BJ (cell line): ENCODE data around the gene POLR2F. TPM values are rescaled to one million over a fixed set of nuclear protein-coding genes. Genes with fewer than 3 reads are reported as not detected.

ENCODE experiments used
- CTCF ChIA-PET: fragments of 350-600 bp; formaldehyde crosslinking; extraction: SDS; loops from one replicate; lab custom pipeline; 2021; ENCODE audit warnings: antibody characterized with exemption, inconsistent platforms; lab: Yijun Ruan, JAX
- POLR2A ChIA-PET: fragments of 300-600 bp; sonication (Branson Sonifier 250); formaldehyde crosslinking; extraction: SDS; loops from one replicate; lab custom pipeline; 2021; ENCODE audit warnings: antibody characterized with exemption; lab: Charles Lee
- DNase-seq: peaks from one replicate; pipeline ENCODE4 v3.0.0-alpha.2; 2011; ENCODE audit warnings: low read depth
- H3K27me3 ChIP-seq: 2 replicates; pipeline ENCODE4 v1.6.0; 2011; ENCODE audit warnings: low read length; ENCODE audit not compliant: control insufficient read depth, insufficient read depth
- H3K36me3 ChIP-seq: 2 replicates; pipeline ENCODE4 v1.5.1; 2011; ENCODE audit warnings: low read length; ENCODE audit not compliant: control insufficient read depth, insufficient read depth
- H3K4me3 ChIP-seq: 2 replicates; pipeline ENCODE4 v1.5.1; 2011; ENCODE audit warnings: low read depth, mild to moderate bottlenecking, control low read depth, low read length
- CTCF ChIP-seq: IDR thresholded peaks from 2 replicates; pipeline ENCODE4 v1.5.1; 2011; ENCODE audit warnings: low read depth, mild to moderate bottlenecking, control low read depth, inconsistent platforms, low read length, moderate library complexity; ENCODE audit not compliant: insufficient read depth
- polyA plus RNA-seq: library from polyadenylated mRNA; depleted of rRNA; stranded (reverse); fragments of >200 nt; gene quantifications from 2 replicates; pipeline ENCODE4 v1.2.3, GENCODE V29; 2011

The POLR2F gene
- polyA plus RNA-seq, 1 experiment: 92.1 TPM

DNA sequence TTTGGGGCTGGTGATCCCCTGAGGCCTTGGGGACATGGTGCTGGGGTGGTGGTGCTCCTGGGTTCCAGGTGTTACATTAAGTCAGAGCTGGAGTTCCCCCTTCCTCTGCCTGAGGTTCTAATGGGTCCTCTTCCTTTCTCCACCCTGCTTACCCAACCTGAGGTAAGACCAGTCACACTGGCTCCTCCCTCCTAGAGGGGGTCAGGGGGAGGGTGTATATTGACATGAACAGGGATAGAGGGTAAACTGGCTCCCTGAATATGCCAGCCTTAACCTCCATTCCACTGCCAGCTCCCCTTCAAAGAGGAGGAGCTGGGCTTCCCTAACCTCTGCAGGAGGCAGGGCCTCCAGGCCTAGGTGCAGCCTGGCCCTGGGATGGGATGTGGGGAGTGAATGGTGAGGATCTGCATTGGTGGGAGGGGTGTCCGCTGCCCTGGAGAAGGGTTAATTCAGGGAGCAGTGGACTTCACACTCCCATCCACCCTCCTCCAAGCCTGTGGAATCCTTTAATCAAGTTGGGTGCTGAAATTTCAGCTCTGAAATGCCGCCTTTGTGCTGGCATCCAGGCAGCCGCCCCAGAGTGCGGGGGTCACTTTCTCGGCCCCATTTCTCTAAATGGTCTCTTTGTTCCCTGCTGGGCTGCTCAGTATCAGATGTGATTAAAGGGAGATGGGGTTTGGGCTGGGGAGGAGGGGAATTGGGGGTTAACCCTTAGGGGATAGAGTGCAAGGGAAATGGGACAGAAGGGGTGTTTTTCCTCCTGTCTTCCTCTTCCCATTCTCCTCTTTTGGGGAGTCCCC lies 15.2 kb downstream of the POLR2F start:
- ChIA-PET POLR2A (no interaction called here), CTCF (interaction anchor here (0.6 to 8.5 kb wide), 2 partner anchors 153 to 285 kb away, joined by 4 to 82 read pairs; no protein-coding TSS in a partner anchor)
- Histone ChIP-seq H3K36me3 (peaks cover 10% of the 10 kb centered on the region), H3K27me3 (no peaks in the 10 kb centered on the region), H3K4me3 (no peak overlapping the region)
- no peak for DNase-seq
- TF ChIP-seq CTCF: no peak

GRCh38 chr22:37970864-37971263 lies 17.4 kb downstream of the POLR2F start:
- Histone ChIP-seq H3K27me3 (no peaks in the 10 kb centered on the region), H3K4me3 (no peak overlapping the region), H3K36me3 (peaks cover 9% of the 10 kb centered on the region)
- ChIA-PET CTCF (interaction anchor here (0.6 to 8.5 kb wide), 3 partner anchors 69 to 421 kb away, joined by 3 to 82 read pairs (median 3); no protein-coding TSS in a partner anchor), POLR2A (no interaction called here)
- DNase-seq: no peak
- no peak for TF ChIP-seq CTCF

DNA sequence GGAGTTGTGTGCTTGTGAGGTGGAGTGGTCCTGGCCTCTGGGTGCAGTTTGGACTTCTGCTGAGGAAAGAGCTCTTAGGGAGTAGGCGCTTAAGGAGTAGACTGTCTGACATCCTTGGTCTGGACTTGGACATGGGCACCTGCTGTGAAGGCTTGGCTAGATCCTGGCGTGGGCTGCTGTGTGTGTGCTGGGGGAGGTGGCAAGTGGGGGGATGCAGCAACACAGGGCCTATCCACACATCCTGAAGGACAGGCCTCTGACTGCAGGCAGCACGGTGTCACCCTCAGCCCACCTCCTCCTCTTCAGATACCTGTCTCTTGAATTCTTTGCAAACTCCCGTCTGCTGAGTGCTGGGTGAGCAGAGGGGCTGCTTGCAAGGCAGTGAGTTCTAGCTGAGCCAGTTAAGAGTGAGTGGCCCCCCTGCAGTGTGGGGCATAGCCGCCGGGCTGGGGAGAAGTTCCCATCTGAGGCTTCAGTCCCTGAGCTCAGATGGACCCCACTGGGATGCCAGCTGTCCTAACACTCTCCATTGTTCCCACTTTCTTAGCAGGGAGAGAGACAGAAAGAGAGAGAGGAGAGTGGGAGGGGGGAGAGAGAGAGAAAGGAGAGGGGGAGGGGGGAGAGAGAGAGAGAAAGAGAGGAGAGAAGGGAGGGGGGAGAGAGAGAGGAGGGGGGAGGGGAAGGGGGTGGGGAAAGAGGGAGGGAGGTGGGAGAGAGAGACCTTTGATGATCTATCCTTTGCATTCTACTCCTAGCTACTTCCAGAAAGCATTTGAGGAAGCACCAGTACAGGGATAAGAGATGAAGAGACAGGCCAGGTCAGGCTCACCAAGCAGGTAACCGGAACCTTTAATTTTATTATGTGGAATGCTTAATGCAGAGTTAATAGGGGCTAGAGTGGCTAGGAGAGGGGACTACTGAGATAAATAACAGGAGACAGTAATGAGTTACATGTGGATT lies 18.3 kb downstream of the POLR2F start:
- no peak for DNase-seq
- no peak for TF ChIP-seq CTCF
- CTCF ChIA-PET: interaction anchor here (1.5 to 8.5 kb wide), 2 partner anchors 84 to 156 kb away, joined by 6 to 82 read pairs; no protein-coding TSS in a partner anchor

GRCh38 chr22:37972527-37972926 lies 19.0 kb downstream of the POLR2F start:
- CTCF ChIA-PET: interaction anchor here (1.5 to 8.5 kb wide), 2 partner anchors 85 to 157 kb away, joined by 6 to 82 read pairs; no protein-coding TSS in a partner anchor
- Histone ChIP-seq H3K36me3 (peaks cover 4% of the 10 kb centered on the region), H3K4me3 (no peak overlapping the region), H3K27me3 (no peaks in the 10 kb centered on the region)
- DNase-seq: no peak
- POLR2A ChIA-PET: no interaction called here
- TF ChIP-seq CTCF: no peak

More for the DNA sequence above, 18.3 kb downstream of the POLR2F start:
- H3K36me3 ChIP-seq: peaks cover 6% of the 10 kb centered on the region
- H3K27me3 ChIP-seq: no peaks in the 10 kb centered on the region
- POLR2A ChIA-PET: no interaction called here
- no peak overlapping the region for H3K4me3 ChIP-seq
